GM19023 (cell line): ENCODE measurements around the gene DENND5B.
"Not testable (repeated sequence)": the region's sequence is repeated elsewhere in the genome, so short reads cannot be mapped to it uniquely, and the experiment has no call there.

Experiments used
- ATAC-seq: cut with Tn5 transposase; IDR thresholded peaks from one replicate; pipeline ENCODE4 v1.9.1; 2021; ENCODE audit warnings: mild to moderate bottlenecking, moderate library complexity; ENCODE audit not compliant: unreplicated experiment

The DENND5B gene

GRCh38 chr12:31590642-31591379 is at the start of gene DENND5B:
TSS of gene DENND5B (minus strand) at chr12:31591136. CDS start at chr12:31590832, 304 bp downstream.
- ATAC-seq, result peak; percentile 64

GRCh38 chr12:31634620-31635019 is 43.7 kb upstream of the DENND5B start:
- ATAC-seq, result no peak

GRCh38 chr12:31633464-31633863 is 42.5 kb upstream of the DENND5B start:
- ATAC-seq, result no peak

- ATAC-seq, result no peak
These were observed 40.9 kb upstream of the DENND5B start for GRCh38 chr12:31631809-31632208.

- no peak for ATAC-seq
These were observed 40.2 kb upstream of the DENND5B start for GRCh38 chr12:31631023-31631724.

GRCh38 chr12:31629756-31630732 is 39.1 kb upstream of the DENND5B start:
- ATAC-seq, result no peak

GRCh38 chr12:31627456-31628054 is 36.6 kb upstream of the DENND5B start:
- no peak for ATAC-seq

GRCh38 chr12:31626270-31626995 is 35.5 kb upstream of the DENND5B start:
- ATAC-seq, result no peak

- no peak for ATAC-seq
These were observed 31.1 kb upstream of the DENND5B start for GRCh38 chr12:31622038-31622437.

- no peak for ATAC-seq
These were observed 29.4 kb upstream of the DENND5B start for GRCh38 chr12:31620311-31620710.

GRCh38 chr12:31618228-31619025 is 27.5 kb upstream of the DENND5B start:
- ATAC-seq, result no peak

- ATAC-seq, result no peak
These were observed 21.9 kb upstream of the DENND5B start for GRCh38 chr12:31612819-31613218.

- not testable (repeated sequence) for ATAC-seq
These were observed 17.4 kb upstream of the DENND5B start for GRCh38 chr12:31608299-31608698.

GRCh38 chr12:31605531-31605930 is 14.6 kb upstream of the DENND5B start:
- no peak for ATAC-seq

GRCh38 chr12:31603546-31604009 is 12.6 kb upstream of the DENND5B start:
- ATAC-seq, result peak; percentile 97

- ATAC-seq, result no peak
These were observed 9.8 kb upstream of the DENND5B start for GRCh38 chr12:31600750-31601149.

- ATAC-seq, result no peak
These were observed 9.3 kb upstream of the DENND5B start for GRCh38 chr12:31600252-31600651.

- peak; percentile 47 for ATAC-seq
These were observed 8.1 kb upstream of the DENND5B start for GRCh38 chr12:31599053-31599452.

- no peak for ATAC-seq
These were observed 6.1 kb upstream of the DENND5B start for GRCh38 chr12:31597066-31597465.
